ENCODE measurements around the gene IFI35.

IFI35 gene

DNA sequence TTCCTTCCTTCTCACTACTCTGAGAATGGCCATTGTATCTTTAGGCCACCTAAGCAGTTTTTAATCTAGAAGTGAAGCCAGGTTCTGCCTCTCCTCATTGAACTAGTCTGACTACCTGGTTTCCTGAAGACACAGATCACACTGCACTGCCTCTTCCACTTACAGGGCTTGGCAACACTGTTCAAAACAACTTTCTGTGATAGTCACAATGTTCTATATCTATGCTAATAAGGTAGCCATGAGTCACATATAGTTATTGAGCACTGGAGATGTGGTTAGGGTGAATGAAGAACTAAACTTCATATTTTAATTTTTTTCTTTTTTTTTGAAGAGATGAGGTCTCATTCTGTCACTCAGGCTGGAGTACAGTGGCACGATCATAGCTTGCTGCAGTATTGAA, 45.4 kb downstream of the IFI35 start:
- in situ Hi-C loops (cut with MboI; ENCODE audit: low sequenced_read_pairs) = loop anchor here (5.0 kb wide), 1 partner anchor 50 kb away; no protein-coding TSS in a partner anchor

DNA sequence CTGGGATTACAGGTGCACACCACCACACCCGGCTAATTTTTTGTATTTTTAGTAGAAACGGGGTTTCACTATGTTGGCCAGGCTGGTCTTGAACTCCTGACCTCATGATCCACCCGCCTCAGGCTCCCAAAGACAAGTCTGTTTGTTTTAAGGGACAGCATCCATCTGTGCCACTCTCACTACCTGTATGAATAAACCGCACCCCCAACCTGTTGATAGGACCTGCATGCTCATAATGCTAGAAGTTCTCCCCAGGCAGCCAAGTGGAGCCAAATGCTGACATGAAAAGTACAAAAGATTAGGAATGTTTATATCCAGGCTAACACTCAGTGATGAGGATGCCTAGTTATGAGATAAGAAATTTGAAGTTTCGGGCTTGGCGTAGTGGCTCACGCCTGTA, 46.4 kb downstream of the IFI35 start:
- in situ Hi-C loops (cut with MboI; ENCODE audit: low sequenced_read_pairs) = loop anchor here (5.0 kb wide), 1 partner anchor 49 kb away; no protein-coding TSS in a partner anchor

DNA sequence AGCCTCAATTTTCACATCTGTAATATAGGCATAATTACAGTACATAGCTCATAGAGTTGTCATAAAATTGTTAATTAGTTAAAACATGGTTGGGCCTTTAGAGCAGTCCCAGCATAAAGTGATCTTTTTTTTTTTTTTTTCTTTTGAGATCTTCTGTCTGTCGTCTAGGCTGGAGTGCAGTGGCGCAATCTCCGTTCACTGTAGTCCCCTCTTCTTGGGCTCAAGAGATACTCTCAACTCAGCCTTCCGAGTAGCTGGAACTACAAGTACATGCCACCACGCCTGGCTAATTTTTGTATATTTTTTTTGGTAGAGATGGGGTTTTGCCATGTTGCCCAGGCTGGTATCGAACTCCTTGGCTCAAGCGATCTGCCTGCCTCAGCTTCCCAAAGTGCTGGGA, 49.5 kb downstream of the IFI35 start:
- in situ Hi-C loops (cut with MboI; ENCODE audit: low sequenced_read_pairs) = no loop called here

DNA sequence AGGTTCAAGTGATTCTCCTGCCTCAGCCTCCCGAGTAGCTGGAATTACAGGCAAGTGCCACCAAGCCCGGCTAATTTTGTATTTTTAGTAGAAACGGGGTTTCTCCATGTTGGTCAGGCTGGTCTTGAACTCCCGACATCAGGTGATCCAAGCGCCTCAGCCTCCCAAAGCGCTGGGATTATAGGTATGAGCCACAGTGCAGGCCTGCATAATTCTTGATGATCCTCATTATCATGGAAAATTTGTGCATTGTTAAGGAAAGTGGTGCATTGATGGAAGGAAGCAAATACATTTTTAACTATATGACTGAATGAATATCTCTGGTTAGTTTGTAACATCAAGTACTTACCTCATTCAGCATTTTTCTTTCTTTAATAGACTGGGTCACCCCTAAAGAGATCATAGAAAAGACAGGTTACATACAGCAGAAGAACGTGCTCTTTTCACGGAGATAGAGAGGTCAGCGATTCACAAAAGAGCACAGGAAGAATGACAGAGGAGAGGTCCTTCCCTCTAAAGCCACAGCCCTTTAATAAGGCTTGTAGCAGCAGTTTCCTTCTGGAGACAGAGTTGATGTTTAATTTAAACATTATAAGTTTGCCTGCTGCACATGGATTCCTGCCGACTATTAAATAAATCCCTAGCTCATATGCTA, 56.5 kb downstream of the IFI35 start:
- in situ Hi-C loops (cut with MboI; ENCODE audit: low sequenced_read_pairs) = no loop called here

Measured in HL-60/S4 (cell line).